ENCODE measurements around the gene SLC22A5. TPM values are rescaled to one million over a fixed set of nuclear protein-coding genes. Genes with fewer than 3 reads are reported as not detected.

The SLC22A5 gene
- total and polyA plus RNA-seq, 2 donors (not counting 3 experiments of a cell fraction or from before 2014, with no cell fraction given): 3.6 to 9.3 TPM

GRCh38 chr5:132335402-132335801, 34.1 kb upstream of the SLC22A5 start:
- DNase-seq (ENCODE audit: low read depth, low spot score) (no peak), FAIRE-seq (no peak)
- Histone ChIP-seq H3K36me3 (ENCODE audit: control insufficient read depth in 2 of 2, extremely low read depth in 1 of 2, insufficient read depth in 2 of 2, low read length in 2 of 2) (no peaks in the 10 kb centered on the region), H3K79me2 (ENCODE audit: control insufficient read depth, insufficient read depth, low read length) (no peaks in the 10 kb centered on the region), H3K27ac (ENCODE audit: insufficient read depth, low read depth, low read length) (no peak overlapping the region), H3K4me1 (ENCODE audit: control insufficient read depth, extremely low read depth, insufficient read depth, low read length) (peaks cover 5% of the 10 kb centered on the region), H2AFZ (ENCODE audit: low read depth, low read length) (no peak overlapping the region), H3K9me1 (replicated peaks; ENCODE audit: control insufficient read depth, extremely low read depth, insufficient read depth, low read length) (no peaks in the 10 kb centered on the region), H3K9me3 (replicated peaks; ENCODE audit: control insufficient read depth, insufficient read depth, low read length) (no peaks in the 10 kb centered on the region), H3K4me3 (replicated peaks in 1 of 3; ENCODE audit: insufficient read depth in 1 of 3, low read depth in 1 of 3, low read length in 3 of 3) (no peak overlapping the region), H3K27me3 (ENCODE audit: control insufficient read depth in 2 of 2, insufficient read depth in 2 of 2, low read length in 2 of 2) (no peaks in the 10 kb centered on the region), H3K9ac (replicated peaks; ENCODE audit: extremely low read depth, insufficient read depth, low read length) (no peak overlapping the region), H4K20me1 (replicated peaks; ENCODE audit: control insufficient read depth, extremely low read depth, insufficient read depth, low read length) (no peaks in the 10 kb centered on the region), H3K4me2 (ENCODE audit: insufficient read depth, low read length) (no peak overlapping the region)
- BruUV-seq (replicated peaks): no TSS peak
- intact Hi-C loops (cut with micrococcal nuclease) (no loop called here), dilution Hi-C loops (cut with MboI; ENCODE audit: extremely low pct_ligation_motif_present, low sequenced_read_pairs) (no loop called here)
- POLR2A ChIA-PET: no interaction called here
- CTCF ChIA-PET: interaction anchor here (1.0 kb wide), 1 partner anchor 54 kb away, joined by 3 read pairs; no protein-coding TSS in a partner anchor
- TF ChIP-seq EZH2 (IDR thresholded peaks at IDR 0.05; ENCODE audit: borderline replicate concordance, low read depth, low read length, severe bottlenecking) (no peak), JUN (IDR thresholded peaks at IDR 0.05; ENCODE audit: borderline replicate concordance, insufficient read depth, insufficient read length, low read depth) (no peak), FOS (IDR thresholded peaks at IDR 0.05; ENCODE audit: borderline replicate concordance, insufficient read depth, low read length) (no peak), MYC (IDR thresholded peaks at IDR 0.05; ENCODE audit: low read depth, low read length) (no peak), GATA2 (IDR thresholded peaks at IDR 0.05; ENCODE audit: insufficient read depth, insufficient read length, low read depth, low read length) (no peak), POLR2A (IDR thresholded peaks at IDR 0.05; ENCODE audit: low read depth, low read length) (no peak), POLR2AphosphoS5 (IDR thresholded peaks at IDR 0.05; ENCODE audit: insufficient read depth, low read depth, low read length) (no peak)
- TF ChIP-seq, protein P1, sequence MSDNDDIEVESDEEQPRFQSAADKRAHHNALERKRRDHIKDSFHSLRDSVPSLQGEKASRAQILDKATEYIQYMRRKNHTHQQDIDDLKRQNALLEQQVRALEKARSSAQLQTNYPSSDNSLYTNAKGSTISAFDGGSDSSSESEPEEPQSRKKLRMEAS (IDR thresholded peaks at IDR 0.05; ENCODE audit: insufficient read depth, insufficient read length): no peak
- TF ChIP-seq, protein P2, sequence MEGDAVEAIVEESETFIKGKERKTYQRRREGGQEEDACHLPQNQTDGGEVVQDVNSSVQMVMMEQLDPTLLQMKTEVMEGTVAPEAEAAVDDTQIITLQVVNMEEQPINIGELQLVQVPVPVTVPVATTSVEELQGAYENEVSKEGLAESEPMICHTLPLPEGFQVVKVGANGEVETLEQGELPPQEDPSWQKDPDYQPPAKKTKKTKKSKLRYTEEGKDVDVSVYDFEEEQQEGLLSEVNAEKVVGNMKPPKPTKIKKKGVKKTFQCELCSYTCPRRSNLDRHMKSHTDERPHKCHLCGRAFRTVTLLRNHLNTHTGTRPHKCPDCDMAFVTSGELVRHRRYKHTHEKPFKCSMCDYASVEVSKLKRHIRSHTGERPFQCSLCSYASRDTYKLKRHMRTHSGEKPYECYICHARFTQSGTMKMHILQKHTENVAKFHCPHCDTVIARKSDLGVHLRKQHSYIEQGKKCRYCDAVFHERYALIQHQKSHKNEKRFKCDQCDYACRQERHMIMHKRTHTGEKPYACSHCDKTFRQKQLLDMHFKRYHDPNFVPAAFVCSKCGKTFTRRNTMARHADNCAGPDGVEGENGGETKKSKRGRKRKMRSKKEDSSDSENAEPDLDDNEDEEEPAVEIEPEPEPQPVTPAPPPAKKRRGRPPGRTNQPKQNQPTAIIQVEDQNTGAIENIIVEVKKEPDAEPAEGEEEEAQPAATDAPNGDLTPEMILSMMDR (IDR thresholded peaks at IDR 0.05; ENCODE audit: extremely low read depth in 1 of 2, insufficient read depth in 1 of 2, low read depth in 1 of 2, low read length in 2 of 2): no peak
